K562 (cell line): ENCODE results near the gene RNF151. TPM values are rescaled to one million over a fixed set of nuclear protein-coding genes. Genes with fewer than 3 reads are reported as not detected.

Source experiments
- ARID1B ChIP-seq: fragments of 450-650 bp; IDR thresholded peaks from 2 replicates; pipeline ENCODE4 v1.6.1; 2016; ENCODE audit warnings: antibody characterized with exemption, mild to moderate bottlenecking, inconsistent platforms
- E2F5 ChIP-seq: sonication (generic); formaldehyde crosslinking; IDR thresholded peaks from 2 replicates; pipeline ENCODE4 v1.8.0; 2022; ENCODE audit warnings: mild to moderate bottlenecking, missing genetic modification reagents
- GABPA ChIP-seq: fragments of 200-800 bp; sonication (Bioruptor generic); conservative IDR thresholded peaks from 2 replicates; pipeline ENCODE4 v1.6.1; 2016; ENCODE audit warnings: low read depth, missing genetic modification characterization, missing compliant biosample characterization
- MLLT1 ChIP-seq, 2 experiments: fragments of 450-650 bp; IDR thresholded peaks; 2 replicates each; pipeline ENCODE4 v1.6.1; 2016
- MTA3 ChIP-seq: fragments of 450-650 bp; formaldehyde crosslinking; IDR thresholded peaks from 2 replicates; pipeline ENCODE4 v1.6.1; 2017; ENCODE audit warnings: mild to moderate bottlenecking, borderline replicate concordance
- NFE2 ChIP-seq: IDR thresholded peaks from 2 replicates; pipeline ENCODE4 v1.6.1; 2014; ENCODE audit warnings: antibody characterized with exemption, low read depth
- NONO ChIP-seq, 2 experiments: fragments of 200-400 bp in 1 of 2; fragments of 450-650 bp in 1 of 2; formaldehyde crosslinking in 1 of 2; IDR thresholded peaks; 2 replicates each; pipeline ENCODE4 v1.6.1; 2017; ENCODE audit warnings: low read depth in 2 of 2, mild to moderate bottlenecking in 2 of 2, moderate library complexity in 2 of 2, low read length in 1 of 2
- PBX2 ChIP-seq, 2 experiments: IDR thresholded peaks in 1 of 2; conservative IDR thresholded peaks in 1 of 2; 2 replicates each; pipeline ENCODE4 v1.6.1; 2016; ENCODE audit warnings: low read depth in 2 of 2, mild to moderate bottlenecking in 1 of 2, missing compliant biosample characterization in 1 of 2, missing genetic modification characterization in 1 of 2, moderate library complexity in 1 of 2
- RBM22 ChIP-seq: fragments of 200-400 bp; formaldehyde crosslinking; IDR thresholded peaks from 2 replicates; pipeline ENCODE4 v1.6.1; 2018; ENCODE audit warnings: low read length, low read depth; ENCODE audit not compliant: poor library complexity, severe bottlenecking
- RBM39 ChIP-seq: fragments of 200-400 bp; formaldehyde crosslinking; optimal IDR thresholded peaks from 2 replicates; pipeline ENCODE3; 2018; ENCODE audit warnings: low read depth, low read length
- TRIM24 ChIP-seq, 2 experiments: fragments of 450-650 bp; IDR thresholded peaks; 2 replicates each; pipeline ENCODE4 v1.6.1; 2016
- YY1 ChIP-seq, 3 experiments: IDR thresholded peaks; 2 replicates each; pipeline ENCODE4 v1.6.1; 2011; ENCODE audit warnings: low read length in 2 of 3, mild to moderate bottlenecking in 2 of 3, moderate library complexity in 2 of 3, borderline replicate concordance in 1 of 3, control low read depth in 1 of 3, low read depth in 1 of 3; ENCODE audit not compliant: insufficient read depth in 3 of 3, insufficient replicate concordance in 2 of 3, control insufficient read depth in 1 of 3, insufficient read length in 1 of 3; ENCODE audit errors: extremely low read depth in 1 of 3
- ZNF695 ChIP-seq: fragments of 450-650 bp; formaldehyde crosslinking; IDR thresholded peaks from 2 replicates; pipeline ENCODE4 v1.4.0; 2020; ENCODE audit warnings: mild to moderate bottlenecking, moderate library complexity
- ZNF699 ChIP-seq: fragments of 250-450 bp; sonication (Bioruptor Pico); IDR thresholded peaks from 2 replicates; pipeline ENCODE4 v1.8.0; 2021; ENCODE audit warnings: mild to moderate bottlenecking, moderate library complexity; ENCODE audit not compliant: insufficient replicate concordance
- ZNF764 ChIP-seq: fragments of 250-450 bp; sonication (Bioruptor Pico); IDR thresholded peaks from 2 replicates; pipeline ENCODE4 v1.4.0; 2020; ENCODE audit warnings: low read depth, mild to moderate bottlenecking, moderate library complexity
- polyA plus RNA-seq, 8 experiments: library from polyadenylated mRNA; depleted of rRNA in 4 of 8; stranded (reverse) in 5 of 8; unstranded in 3 of 8; fragments of >200 nt; fragmentation: Nextera tagmentation in 2 of 8; fragmentation: Illumina TruSeq in 1 of 8; extraction: Ambion mirVana in 2 of 8; extraction: Trizol in 1 of 8; gene quantifications; 2 replicates each; pipeline versions ENCODE4 v1.2.1 to v1.2.3, GENCODE V29; 2011 to 2014; ENCODE audit warnings: inconsistent platforms in 1 of 8, missing spikeins in 1 of 8
- total RNA-seq, 7 experiments: library from RNA; depleted of rRNA in 6 of 7; stranded (reverse); fragments of >200 nt in 6 of 7; fragmentation: Illumina TruSeq in 2 of 7; extraction: Trizol in 2 of 7; gene quantifications; 2 replicates each; pipeline versions ENCODE4 v1.2.1 to v1.2.3, GENCODE V29; 2011 to 2021; ENCODE audit warnings: low replicate concordance in 1 of 7
- TF ChIP-seq, protein P1 (sequence below): fragments of 450-650 bp; IDR thresholded peaks from 2 replicates; pipeline ENCODE4 v1.6.1; 2016; ENCODE audit warnings: borderline replicate concordance

Gene RNF151
- total and polyA plus RNA-seq, 9 of the 15 experiments (the other 6 are each of a cell fraction or from before 2014, with no cell fraction given) = not detected

- peak; percentile 98 for TF ChIP-seq GABPA (tag)
- TF ChIP-seq ARID1B = 0 out of 2 replicates have a peak, but pooled peaks have one; percentile 22
- TF ChIP-seq TRIM24 (IDR thresholded peaks at IDR 0.05) = no peak
- TF ChIP-seq YY1 (IDR thresholded peaks at IDR 0.05; ENCODE audit: borderline replicate concordance in 1 of 3, control insufficient read depth in 1 of 3, extremely low read depth in 1 of 3, insufficient read depth in 3 of 3, insufficient read length in 1 of 3, insufficient replicate concordance in 2 of 3, low read depth in 1 of 3, low read length in 2 of 3) = peak in 2 of 3 experiments; percentile 72 to 79
- TF ChIP-seq NONO (IDR thresholded peaks at IDR 0.05; ENCODE audit: low read depth in 2 of 2, low read length in 1 of 2) = peak; percentile 53 to 81; a peak in 1 of 4 replicates
- TF ChIP-seq NFE2 = no peak
- no peak for TF ChIP-seq ZNF695 (CRISPR knock-in tag)
- no peak for TF ChIP-seq RBM22
- no peak for TF ChIP-seq PBX2 (CRISPR knock-in tag; IDR thresholded peaks at IDR 0.05; ENCODE audit: low read depth)
- TF ChIP-seq PBX2 (tag; conservative IDR thresholded peaks at IDR 0.05; ENCODE audit: low read depth) = no peak
- peak; percentile 10; the same call in 1 of the 2 replicates for TF ChIP-seq E2F5 (CRISPR knock-in tag)
- no peak for TF ChIP-seq MLLT1 (IDR thresholded peaks at IDR 0.05)
- TF ChIP-seq ZNF699 (CRISPR knock-in tag) = no peak
- no peak for TF ChIP-seq ZNF764 (CRISPR knock-in tag)
- TF ChIP-seq MTA3 = peak; percentile 90
- TF ChIP-seq RBM39 = peak; percentile 68
- TF ChIP-seq, protein P1, sequence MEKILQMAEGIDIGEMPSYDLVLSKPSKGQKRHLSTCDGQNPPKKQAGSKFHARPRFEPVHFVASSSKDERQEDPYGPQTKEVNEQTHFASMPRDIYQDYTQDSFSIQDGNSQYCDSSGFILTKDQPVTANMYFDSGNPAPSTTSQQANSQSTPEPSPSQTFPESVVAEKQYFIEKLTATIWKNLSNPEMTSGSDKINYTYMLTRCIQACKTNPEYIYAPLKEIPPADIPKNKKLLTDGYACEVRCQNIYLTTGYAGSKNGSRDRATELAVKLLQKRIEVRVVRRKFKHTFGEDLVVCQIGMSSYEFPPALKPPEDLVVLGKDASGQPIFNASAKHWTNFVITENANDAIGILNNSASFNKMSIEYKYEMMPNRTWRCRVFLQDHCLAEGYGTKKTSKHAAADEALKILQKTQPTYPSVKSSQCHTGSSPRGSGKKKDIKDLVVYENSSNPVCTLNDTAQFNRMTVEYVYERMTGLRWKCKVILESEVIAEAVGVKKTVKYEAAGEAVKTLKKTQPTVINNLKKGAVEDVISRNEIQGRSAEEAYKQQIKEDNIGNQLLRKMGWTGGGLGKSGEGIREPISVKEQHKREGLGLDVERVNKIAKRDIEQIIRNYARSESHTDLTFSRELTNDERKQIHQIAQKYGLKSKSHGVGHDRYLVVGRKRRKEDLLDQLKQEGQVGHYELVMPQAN = peak; percentile 93
These were observed 43.3 kb downstream of the RNF151 start, which contains the start of gene ZNF598 (continued) for GRCh38 chr16:2009791-2010510.
